SK-N-SH (cell line): ENCODE results near the gene CENPF.

ENCODE experiments used
- CTCF ChIP-seq: fragments of 200-600 bp; sonication (generic); IDR thresholded peaks from 2 replicates; pipeline ENCODE4 v1.6.1; 2017; ENCODE audit warnings: antibody characterized with exemption, mild to moderate bottlenecking, moderate library complexity
- PBX3 ChIP-seq: IDR thresholded peaks from 2 replicates; pipeline ENCODE4; 2012
- SMC3 ChIP-seq: IDR thresholded peaks from 2 replicates; pipeline ENCODE4 v1.6.1; 2012; ENCODE audit warnings: low read depth, low read length, improper control_type of control experiment

- TF ChIP-seq CTCF (no peak), PBX3 (no peak), SMC3 (no peak)
These were observed 34.7 kb upstream of the CENPF start for GRCh38 chr1:214568328-214568727.
